Measurements from ENCODE around the gene GMPR2.

GMPR2 gene

GRCh38 chr14:24190416-24190815 lies 42.3 kb upstream of the GMPR2 start:
- Histone ChIP-seq H3K9me3 (no peaks in the 10 kb centered on the region), H3K4me1 (ENCODE audit: control insufficient read depth in 1 of 2, insufficient read depth in 1 of 2, low read depth in 1 of 2, low read length in 1 of 2) (peaks cover 27% of the 10 kb centered on the region in 2 experiments), H3K27ac (no peak overlapping the region), H3K4me3 (ENCODE audit: low read depth in 1 of 2, low read length in 1 of 2) (no peak overlapping the region), H3K36me3 (peaks cover 26% of the 10 kb centered on the region), H3K27me3 (no peaks in the 10 kb centered on the region)
- no peak for TF ChIP-seq CTCF (IDR thresholded peaks at IDR 0.05)

GRCh38 chr14:24192933-24193332 lies 39.8 kb upstream of the GMPR2 start:
- H3K36me3 ChIP-seq: peaks cover 18% of the 10 kb centered on the region
- TF ChIP-seq CTCF (IDR thresholded peaks at IDR 0.05): no peak
- no peak overlapping the region for H3K27ac ChIP-seq
- no peak overlapping the region for H3K4me3 ChIP-seq (ENCODE audit: low read depth in 1 of 2, low read length in 1 of 2)
- H3K4me1 ChIP-seq (ENCODE audit: control insufficient read depth in 1 of 2, insufficient read depth in 1 of 2, low read depth in 1 of 2, low read length in 1 of 2): peaks cover 38 to 45% of the 10 kb centered on the region in 2 experiments
- no peaks in the 10 kb centered on the region for H3K9me3 ChIP-seq
- no peaks in the 10 kb centered on the region for H3K27me3 ChIP-seq

- peak overlapping the region; percentile 97 for H3K27ac ChIP-seq
- H3K4me3 ChIP-seq (ENCODE audit: low read depth in 1 of 2, low read length in 1 of 2): peak overlapping the region; percentile 93 to 97
- no peaks in the 10 kb centered on the region for H3K9me3 ChIP-seq
- H3K27me3 ChIP-seq: no peaks in the 10 kb centered on the region
- H3K36me3 ChIP-seq: peaks cover 18% of the 10 kb centered on the region
- H3K4me1 ChIP-seq (ENCODE audit: control insufficient read depth in 1 of 2, insufficient read depth in 1 of 2, low read depth in 1 of 2, low read length in 1 of 2): peaks cover 31 to 36% of the 10 kb centered on the region in 2 experiments
- TF ChIP-seq CTCF (IDR thresholded peaks at IDR 0.05): no peak
These were observed 38.4 kb upstream of the GMPR2 start for GRCh38 chr14:24194186-24194872.

- no peak for TF ChIP-seq CTCF (IDR thresholded peaks at IDR 0.05)
- peak overlapping the region; percentile 97 for H3K27ac ChIP-seq
- peak overlapping the region; percentile 93 to 97 for H3K4me3 ChIP-seq (ENCODE audit: low read depth in 1 of 2, low read length in 1 of 2)
- H3K4me1 ChIP-seq (ENCODE audit: control insufficient read depth in 1 of 2, insufficient read depth in 1 of 2, low read depth in 1 of 2, low read length in 1 of 2): peaks cover 30 to 36% of the 10 kb centered on the region in 2 experiments
- peaks cover 18% of the 10 kb centered on the region for H3K36me3 ChIP-seq
- H3K9me3 ChIP-seq: no peaks in the 10 kb centered on the region
- no peaks in the 10 kb centered on the region for H3K27me3 ChIP-seq
These were observed 37.9 kb upstream of the GMPR2 start for GRCh38 chr14:24194873-24195185.

GRCh38 chr14:24195186-24196070 lies 37.3 kb upstream of the GMPR2 start, which contains the start of gene TM9SF1:
TM9SF1 (minus strand) TSS chr14:24195441; CDS start chr14:24195019, 422 bp downstream.
- no peaks in the 10 kb centered on the region for H3K9me3 ChIP-seq
- peaks cover 13% of the 10 kb centered on the region for H3K36me3 ChIP-seq
- peaks cover 30 to 36% of the 10 kb centered on the region in 2 experiments for H3K4me1 ChIP-seq (ENCODE audit: control insufficient read depth in 1 of 2, insufficient read depth in 1 of 2, low read depth in 1 of 2, low read length in 1 of 2)
- H3K4me3 ChIP-seq (ENCODE audit: low read depth in 1 of 2, low read length in 1 of 2): peak within 1 kb of the TSS; percentile 93 to 97
- H3K27me3 ChIP-seq: no peaks in the 10 kb centered on the region
- peak; percentile 30 for TF ChIP-seq CTCF (IDR thresholded peaks at IDR 0.05)
- H3K27ac ChIP-seq: peak within 1 kb of the TSS; percentile 97

Data from neutrophil (primary cell).